Body of pancreas (tissue), 4 donors: ENCODE data around the gene BCAT1.

ENCODE experiments used
- CTCF ChIP-seq, 7 experiments: fragments of 450-650 bp in 4 of 7; fragments of 200-600 bp in 3 of 7; sonication (generic) in 3 of 7; IDR thresholded peaks; one replicate each; pipeline ENCODE4 v1.5.1; 2016 to 2019; ENCODE audit warnings: antibody characterized with exemption in 7 of 7
- POLR2A ChIP-seq, 3 donors: fragments of 450-650 bp; IDR thresholded peaks; one replicate each; pipeline ENCODE4 v1.6.1; 2016; ENCODE audit warnings: antibody characterized with exemption in 3 of 3, mild to moderate bottlenecking in 2 of 3

GRCh38 chr12:24810378-24810777, 138.5 kb downstream of the BCAT1 start:
- TF ChIP-seq CTCF (IDR thresholded peaks at IDR 0.05) (no peak), POLR2A (IDR thresholded peaks at IDR 0.05) (no peak)
